Activated CD8-positive, alpha-beta T cell treated with anti-CD3 and anti-CD28 coated beads, Interleukin-2, amount 10 ng/mL, durations not matched to agents 7 days and 5 days (primary cell): ENCODE data around the gene CAPN11. TPM values are rescaled to one million over a fixed set of nuclear protein-coding genes. Genes with fewer than 3 reads are reported as not detected.
"Not testable (repeated sequence)": the region's sequence is repeated elsewhere in the genome, so short reads cannot be mapped to it uniquely, and the experiment has no call there.

Experiments
- ATAC-seq: fragments of 150-1000 bp; cut with Tn5 transposase; one replicate; pipeline ENCODE4 v1.10.0; 2021; ENCODE audit warnings: moderate library complexity
- CTCF ChIA-PET: fragments of 350-600 bp; sonication (Branson Sonifier 250); formaldehyde crosslinking; loops from one replicate; lab custom pipeline; 2021; ENCODE audit warnings: antibody characterized with exemption; lab: Charles Lee
- POLR2A ChIA-PET: fragments of 350-600 bp; sonication (Branson Sonifier 250); formaldehyde crosslinking; loops from one replicate; lab custom pipeline; 2021; ENCODE audit warnings: antibody characterized with exemption; lab: Charles Lee
- DNase-seq: peaks from one replicate; pipeline ENCODE4 v3.0.0-alpha.2; 2020
- H3K27ac Mint-ChIP-seq: one replicate; pipeline ENCODE4 v1.8.0; 2021; ENCODE audit warnings: mild to moderate bottlenecking, mixed read lengths
- H3K27me3 Mint-ChIP-seq: one replicate; pipeline ENCODE4 v1.8.0; 2021; ENCODE audit warnings: low read depth, mixed read lengths
- H3K36me3 Mint-ChIP-seq: one replicate; pipeline ENCODE4 v1.8.0; 2021; ENCODE audit warnings: low read depth, mixed read lengths
- H3K4me1 Mint-ChIP-seq: one replicate; pipeline ENCODE4 v1.8.0; 2021; ENCODE audit warnings: low read depth, mixed read lengths
- H3K4me3 Mint-ChIP-seq: one replicate; pipeline ENCODE4 v1.8.0; 2021; ENCODE audit warnings: mild to moderate bottlenecking, mixed read lengths
- H3K9me3 Mint-ChIP-seq: one replicate; pipeline ENCODE4 v1.8.0; 2022; ENCODE audit warnings: mixed read lengths; ENCODE audit not compliant: insufficient read depth
- total RNA-seq, 2 experiments: library from RNA; stranded (reverse); gene quantifications; one replicate each; pipeline ENCODE4 v1.2.3, GENCODE V29; 2021

The CAPN11 gene
- total RNA-seq, 2 experiments from 2014 or later: 0.58 to 0.70 TPM

- ATAC-seq (peak; percentile 34), DNase-seq (peak; percentile 62)
- peak overlapping the region; percentile 12 for H3K27ac Mint-ChIP-seq
- ChIA-PET POLR2A (interaction anchor here (0.6 to 0.9 kb wide), 3 partner anchors 70 to 122 kb away, joined by 3 to 4 read pairs (median 3); partner anchors contain the start of gene HSP90AB1), CTCF (interaction anchor here (1.3 to 1.8 kb wide), 7 partner anchors 8 to 161 kb away, joined by 3 to 8 read pairs (median 4); partner anchors contain the start of genes HSP90AB1 and SLC35B2)
- H3K4me3 Mint-ChIP-seq: peak overlapping the region; percentile 54
- peaks cover 31% of the 10 kb centered on the region for H3K4me1 Mint-ChIP-seq
- no peaks in the 10 kb centered on the region for H3K36me3 Mint-ChIP-seq
- peaks cover 11% of the 10 kb centered on the region for H3K27me3 Mint-ChIP-seq
- H3K9me3 Mint-ChIP-seq: no peaks in the 10 kb centered on the region
These were observed 18.3 kb downstream of the CAPN11 start for GRCh38 chr6:44176762-44177509.

- no peak for DNase-seq
- POLR2A ChIA-PET: no interaction called here
- Mint-ChIP-seq H3K36me3 (no peaks in the 10 kb centered on the region), H3K4me3 (no peak overlapping the region), H3K27me3 (peaks cover 11% of the 10 kb centered on the region), H3K27ac (no peak overlapping the region), H3K4me1 (peaks cover 22% of the 10 kb centered on the region), H3K9me3 (no peaks in the 10 kb centered on the region)
- no peak for ATAC-seq
- CTCF ChIA-PET: interaction anchor here (1.3 to 1.8 kb wide), 5 partner anchors 9 to 87 kb away, joined by 3 to 6 read pairs (median 4); partner anchors contain the start of genes HSP90AB1 and SLC35B2
These were observed 19.2 kb downstream of the CAPN11 start for GRCh38 chr6:44177691-44178423.

GRCh38 chr6:44178424-44179071 lies 19.9 kb downstream of the CAPN11 start:
- DNase-seq: no peak
- Mint-ChIP-seq H3K4me3 (no peak overlapping the region), H3K36me3 (no peaks in the 10 kb centered on the region), H3K9me3 (no peaks in the 10 kb centered on the region), H3K4me1 (peaks cover 20% of the 10 kb centered on the region), H3K27ac (no peak overlapping the region), H3K27me3 (peaks cover 11% of the 10 kb centered on the region)
- POLR2A ChIA-PET: no interaction called here
- CTCF ChIA-PET: interaction anchor here (0.8 to 1.4 kb wide), 4 partner anchors 9 to 86 kb away, joined by 3 to 4 read pairs (median 3); no protein-coding TSS in a partner anchor
- ATAC-seq: no peak

GRCh38 chr6:44179072-44179536 lies 20.5 kb downstream of the CAPN11 start:
- peaks cover 20% of the 10 kb centered on the region for H3K4me1 Mint-ChIP-seq
- DNase-seq (no peak), ATAC-seq (no peak)
- no peaks in the 10 kb centered on the region for H3K36me3 Mint-ChIP-seq
- H3K27me3 Mint-ChIP-seq: peaks cover 11% of the 10 kb centered on the region
- peak overlapping the region; percentile 0 for H3K27ac Mint-ChIP-seq
- no peaks in the 10 kb centered on the region for H3K9me3 Mint-ChIP-seq
- CTCF ChIA-PET: interaction anchor here (0.8 to 2.2 kb wide), 3 partner anchors 58 to 86 kb away, joined by 3 to 7 read pairs (median 4); no protein-coding TSS in a partner anchor
- POLR2A ChIA-PET: no interaction called here
- H3K4me3 Mint-ChIP-seq: no peak overlapping the region

GRCh38 chr6:44179648-44180047 lies 21.0 kb downstream of the CAPN11 start:
- Mint-ChIP-seq H3K27ac (peak overlapping the region; percentile 0), H3K4me1 (peaks cover 20% of the 10 kb centered on the region), H3K9me3 (no peaks in the 10 kb centered on the region), H3K36me3 (no peaks in the 10 kb centered on the region), H3K27me3 (peaks cover 9% of the 10 kb centered on the region), H3K4me3 (no peak overlapping the region)
- no peak for DNase-seq
- ATAC-seq: no peak
- ChIA-PET CTCF (interaction anchor here (2.2 kb wide), 1 partner anchor 58 kb away, joined by 7 read pairs; no protein-coding TSS in a partner anchor), POLR2A (interaction anchor here (1.0 kb wide), 1 partner anchor 128 kb away, joined by 3 read pairs; no protein-coding TSS in a partner anchor)

GRCh38 chr6:44180406-44180805 lies 21.8 kb downstream of the CAPN11 start:
- Mint-ChIP-seq H3K36me3 (no peaks in the 10 kb centered on the region), H3K4me3 (no peak overlapping the region), H3K27me3 (peaks cover 5% of the 10 kb centered on the region), H3K4me1 (peaks cover 20% of the 10 kb centered on the region), H3K27ac (no peak overlapping the region), H3K9me3 (no peaks in the 10 kb centered on the region)
- POLR2A ChIA-PET: interaction anchor here (0.7 to 1.0 kb wide), 2 partner anchors 66 to 127 kb away, joined by 3 read pairs; partner anchors contain the start of gene HSP90AB1
- no peak for DNase-seq
- CTCF ChIA-PET: interaction anchor here (2.2 kb wide), 1 partner anchor 57 kb away, joined by 7 read pairs; no protein-coding TSS in a partner anchor
- peak; percentile 10 for ATAC-seq

GRCh38 chr6:44180886-44181285 lies 22.3 kb downstream of the CAPN11 start:
- ChIA-PET POLR2A (interaction anchor here (0.7 to 1.0 kb wide), 2 partner anchors 66 to 127 kb away, joined by 3 read pairs; partner anchors contain the start of gene HSP90AB1), CTCF (interaction anchor here (2.2 kb wide), 1 partner anchor 57 kb away, joined by 7 read pairs; no protein-coding TSS in a partner anchor)
- Mint-ChIP-seq H3K27ac (no peak overlapping the region), H3K4me3 (no peak overlapping the region), H3K9me3 (no peaks in the 10 kb centered on the region), H3K27me3 (peaks cover 4% of the 10 kb centered on the region), H3K36me3 (no peaks in the 10 kb centered on the region), H3K4me1 (peaks cover 22% of the 10 kb centered on the region)
- DNase-seq (no peak), ATAC-seq (peak; percentile 31)

- CTCF ChIA-PET, POLR2A ChIA-PET, H3K9me3 Mint-ChIP-seq, H3K27ac Mint-ChIP-seq, H3K4me3 Mint-ChIP-seq, H3K27me3 Mint-ChIP-seq, ATAC-seq, H3K36me3 Mint-ChIP-seq, DNase-seq: not testable (repeated sequence)
- peaks cover 19% of the 10 kb centered on the region for H3K4me1 Mint-ChIP-seq
These were observed 23.2 kb downstream of the CAPN11 start for GRCh38 chr6:44181784-44182183.

- Mint-ChIP-seq H3K4me1 (peaks cover 7% of the 10 kb centered on the region), H3K36me3 (no peaks in the 10 kb centered on the region), H3K27ac (no peak overlapping the region), H3K4me3 (no peak overlapping the region), H3K27me3 (no peaks in the 10 kb centered on the region), H3K9me3 (no peaks in the 10 kb centered on the region)
- CTCF ChIA-PET: interaction anchor here (1.1 kb wide), 1 partner anchor 39 kb away, joined by 3 read pairs; no protein-coding TSS in a partner anchor
- ATAC-seq (no peak), DNase-seq (no peak)
- POLR2A ChIA-PET: interaction anchor here (0.6 kb wide), 1 partner anchor 12 kb away, joined by 5 read pairs; no protein-coding TSS in a partner anchor
These were observed 24.3 kb downstream of the CAPN11 start for GRCh38 chr6:44182911-44183390.

- H3K36me3 Mint-ChIP-seq: no peaks in the 10 kb centered on the region
- H3K9me3 Mint-ChIP-seq: no peaks in the 10 kb centered on the region
- no peak overlapping the region for H3K27ac Mint-ChIP-seq
- DNase-seq (no peak), ATAC-seq (no peak)
- no peaks in the 10 kb centered on the region for H3K27me3 Mint-ChIP-seq
- H3K4me1 Mint-ChIP-seq: peaks cover 7% of the 10 kb centered on the region
- CTCF ChIA-PET: interaction anchor here (1.1 kb wide), 1 partner anchor 38 kb away, joined by 3 read pairs; no protein-coding TSS in a partner anchor
- POLR2A ChIA-PET: interaction anchor here (0.6 kb wide), 1 partner anchor 11 kb away, joined by 5 read pairs; no protein-coding TSS in a partner anchor
- no peak overlapping the region for H3K4me3 Mint-ChIP-seq
These were observed 25.2 kb downstream of the CAPN11 start for GRCh38 chr6:44183783-44184182.
